Activated CD4-positive, alpha-beta memory T cell treated with anti-CD3 and anti-CD28 coated beads, Interleukin-2, amount 10 ng/mL, durations not matched to agents 7 days and 5 days (primary cell): ENCODE data around the gene PTMS. TPM values are rescaled to one million over a fixed set of nuclear protein-coding genes. Genes with fewer than 3 reads are reported as not detected.
A peak's percentile ranks its signal among the peaks of the same experiment; 100 is the strongest.

ENCODE experiments used
- CTCF ChIA-PET: fragments of 350-600 bp; sonication (Branson Sonifier 250); formaldehyde crosslinking; loops from one replicate; lab custom pipeline; 2021; ENCODE audit warnings: antibody characterized with exemption, inconsistent platforms; lab: Charles Lee
- POLR2A ChIA-PET: fragments of 350-600 bp; sonication (Branson Sonifier 250); formaldehyde crosslinking; loops from one replicate; lab custom pipeline; 2021; ENCODE audit warnings: antibody characterized with exemption; lab: Charles Lee
- DNase-seq: peaks from one replicate; pipeline ENCODE4 v3.0.0-alpha.2; 2020
- H3K27ac Mint-ChIP-seq: one replicate; pipeline ENCODE4 v1.8.0; 2021; ENCODE audit warnings: mild to moderate bottlenecking, mixed read lengths
- H3K27me3 Mint-ChIP-seq: one replicate; pipeline ENCODE4 v1.8.0; 2021; ENCODE audit warnings: mixed read lengths
- H3K36me3 Mint-ChIP-seq: one replicate; pipeline ENCODE4 v1.8.0; 2021; ENCODE audit warnings: low read depth, mixed read lengths
- H3K4me1 Mint-ChIP-seq: one replicate; pipeline ENCODE4 v1.8.0; 2021; ENCODE audit warnings: mixed read lengths
- H3K4me3 Mint-ChIP-seq: one replicate; pipeline ENCODE4 v1.8.0; 2021; ENCODE audit warnings: mild to moderate bottlenecking, mixed read lengths
- H3K9me3 Mint-ChIP-seq: one replicate; pipeline ENCODE4 v1.8.0; 2021; ENCODE audit warnings: mixed read lengths
- total RNA-seq, 2 experiments: library from RNA; stranded (reverse); gene quantifications; one replicate each; pipeline ENCODE4 v1.2.3, GENCODE V29; 2021

The PTMS gene
- total RNA-seq, 2 experiments from 2014 or later: 47.0 to 49.6 TPM

DNA sequence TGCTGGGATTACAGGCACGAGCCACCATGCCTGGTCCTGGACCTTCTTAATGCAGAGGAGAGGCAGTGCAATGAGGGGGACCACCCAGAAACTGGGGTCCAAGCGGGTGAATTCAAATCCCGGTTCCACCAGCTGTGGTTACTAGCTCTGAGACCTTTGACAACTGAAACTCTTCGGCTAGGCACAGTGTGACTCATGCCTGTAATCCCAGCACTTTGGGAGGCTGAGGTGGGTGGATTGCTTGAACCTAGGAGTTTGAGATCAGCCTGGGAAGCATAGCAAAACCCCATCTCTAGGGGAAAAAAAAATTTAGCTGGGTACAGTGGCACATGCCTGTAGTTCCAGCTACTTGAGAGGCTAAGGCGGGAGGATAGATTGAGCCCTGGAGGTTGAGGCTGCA lies 18.1 kb downstream of the PTMS start:
- Mint-ChIP-seq H3K27ac (no peak overlapping the region), H3K4me3 (no peak overlapping the region), H3K9me3 (no peaks in the 10 kb centered on the region), H3K36me3 (no peaks in the 10 kb centered on the region), H3K4me1 (peaks cover 65% of the 10 kb centered on the region), H3K27me3 (no peaks in the 10 kb centered on the region)
- ChIA-PET POLR2A (no interaction called here), CTCF (interaction anchor here (1.4 to 8.6 kb wide), 5 partner anchors 8 to 41 kb away, joined by 5 to 64 read pairs (median 8); partner anchors contain the start of genes MLF2 and PTMS)
- DNase-seq: no peak

DNA sequence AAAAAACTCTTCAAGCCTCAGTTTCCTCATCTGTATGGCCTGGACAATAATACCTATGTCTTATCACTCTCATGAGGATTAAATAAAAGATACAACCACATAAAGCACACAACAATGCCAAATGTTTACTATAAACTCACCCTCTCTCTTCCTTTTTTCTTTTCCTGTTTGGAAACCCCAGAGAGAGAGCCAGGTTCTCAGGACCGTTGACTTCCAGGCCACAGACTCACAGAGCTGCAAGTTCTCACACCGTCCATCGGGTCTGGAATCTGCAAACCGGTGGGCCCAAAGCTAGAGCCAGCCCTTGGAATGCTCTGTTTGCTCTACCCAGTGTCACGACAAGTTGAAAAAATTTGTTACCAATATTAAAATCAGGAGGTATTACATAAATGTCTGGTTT lies 18.6 kb downstream of the PTMS start:
- POLR2A ChIA-PET: interaction anchor here (0.5 kb wide), 1 partner anchor 68 kb away, joined by 3 read pairs; no protein-coding TSS in a partner anchor

DNA sequence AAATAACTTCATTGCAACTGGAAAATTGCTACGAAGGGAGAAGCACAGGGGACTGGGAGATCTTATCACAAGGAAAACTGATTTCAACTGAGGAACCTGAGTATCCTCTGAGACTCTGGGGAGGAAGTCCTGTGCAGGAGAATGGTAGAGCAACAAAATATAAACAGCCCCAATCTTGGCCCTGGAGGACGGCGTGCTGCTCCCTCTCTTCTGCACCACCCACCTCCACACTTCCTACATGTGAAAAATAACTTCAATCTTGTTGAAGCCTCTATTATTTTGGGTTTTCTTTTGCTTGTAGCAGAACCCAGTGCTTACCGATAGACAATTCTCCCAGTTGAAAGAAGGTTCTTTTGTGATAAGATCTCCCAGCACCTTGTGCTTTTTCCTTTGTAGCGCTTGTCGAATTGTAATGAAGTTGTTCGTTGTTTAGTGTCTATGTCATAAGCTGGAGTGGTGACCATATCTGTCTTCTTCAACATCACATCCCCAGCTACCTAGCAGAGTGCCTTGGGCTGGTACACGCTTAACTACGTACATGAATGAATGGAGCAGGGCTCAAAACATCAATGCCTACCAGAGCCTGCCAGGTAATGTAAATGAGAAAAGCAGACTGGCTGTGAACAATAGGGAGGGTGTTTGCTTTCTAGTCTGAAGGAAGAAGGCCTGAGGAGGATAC lies 20.4 kb downstream of the PTMS start:
- ChIA-PET CTCF (interaction anchor here (0.7 to 3.0 kb wide), 7 partner anchors 8 to 249 kb away, joined by 3 to 18 read pairs (median 6); partner anchors contain the start of genes COPS7A, LAG3 and MLF2), POLR2A (interaction anchor here (0.7 to 7.9 kb wide), 9 partner anchors 9 to 177 kb away, joined by 3 to 153 read pairs (median 5); partner anchors contain the start of genes C12orf57, COPS7A, LAG3 and MLF2)
- Mint-ChIP-seq H3K9me3 (no peaks in the 10 kb centered on the region), H3K36me3 (peaks cover 16% of the 10 kb centered on the region), H3K4me3 (peak overlapping the region; percentile 33), H3K4me1 (peaks cover 50% of the 10 kb centered on the region), H3K27me3 (no peaks in the 10 kb centered on the region), H3K27ac (peak overlapping the region; percentile 74)
- no peak for DNase-seq

More for the DNA sequence above, 18.6 kb downstream of the PTMS start:
- no peak overlapping the region for H3K27ac Mint-ChIP-seq
- H3K9me3 Mint-ChIP-seq: no peaks in the 10 kb centered on the region
- peaks cover 60% of the 10 kb centered on the region for H3K4me1 Mint-ChIP-seq
- CTCF ChIA-PET: interaction anchor here (1.6 to 8.6 kb wide), 4 partner anchors 10 to 40 kb away, joined by 5 to 64 read pairs (median 26); partner anchors contain the start of genes MLF2 and PTMS
- H3K27me3 Mint-ChIP-seq: no peaks in the 10 kb centered on the region
- no peak for DNase-seq
- H3K4me3 Mint-ChIP-seq: no peak overlapping the region
- H3K36me3 Mint-ChIP-seq: peaks cover 4% of the 10 kb centered on the region

DNA sequence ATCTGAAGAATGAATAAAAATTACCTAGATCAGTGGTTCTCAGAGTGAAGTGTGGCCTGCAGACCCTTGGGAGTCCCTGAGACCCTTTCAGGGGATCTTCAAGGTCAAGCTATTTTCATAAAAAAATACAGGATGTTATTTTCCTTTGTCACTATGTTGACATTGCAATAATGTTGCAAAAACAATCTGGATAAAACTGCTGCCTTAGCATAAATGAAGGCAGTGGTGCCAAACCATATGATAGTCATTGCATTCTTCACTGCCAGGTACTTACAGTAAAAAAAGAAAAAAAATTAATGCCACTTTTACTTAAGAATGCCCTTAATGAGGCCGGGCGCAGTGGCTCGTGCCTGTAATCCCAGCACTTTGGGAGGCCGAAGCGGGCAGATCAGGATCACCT lies 21.1 kb downstream of the PTMS start:
- ChIA-PET POLR2A (interaction anchor here (0.7 to 7.9 kb wide), 8 partner anchors 8 to 178 kb away, joined by 3 to 153 read pairs (median 6); partner anchors contain the start of genes C12orf57, COPS7A, LAG3 and MLF2), CTCF (interaction anchor here (0.7 to 3.0 kb wide), 7 partner anchors 9 to 250 kb away, joined by 3 to 18 read pairs (median 6); partner anchors contain the start of genes COPS7A, LAG3 and MLF2)
- peaks cover 54% of the 10 kb centered on the region for H3K4me1 Mint-ChIP-seq
- peak overlapping the region; percentile 33 for H3K4me3 Mint-ChIP-seq
- no peaks in the 10 kb centered on the region for H3K27me3 Mint-ChIP-seq
- DNase-seq: no peak
- peaks cover 23% of the 10 kb centered on the region for H3K36me3 Mint-ChIP-seq
- H3K27ac Mint-ChIP-seq: peak overlapping the region; percentile 74
- no peaks in the 10 kb centered on the region for H3K9me3 Mint-ChIP-seq

DNA sequence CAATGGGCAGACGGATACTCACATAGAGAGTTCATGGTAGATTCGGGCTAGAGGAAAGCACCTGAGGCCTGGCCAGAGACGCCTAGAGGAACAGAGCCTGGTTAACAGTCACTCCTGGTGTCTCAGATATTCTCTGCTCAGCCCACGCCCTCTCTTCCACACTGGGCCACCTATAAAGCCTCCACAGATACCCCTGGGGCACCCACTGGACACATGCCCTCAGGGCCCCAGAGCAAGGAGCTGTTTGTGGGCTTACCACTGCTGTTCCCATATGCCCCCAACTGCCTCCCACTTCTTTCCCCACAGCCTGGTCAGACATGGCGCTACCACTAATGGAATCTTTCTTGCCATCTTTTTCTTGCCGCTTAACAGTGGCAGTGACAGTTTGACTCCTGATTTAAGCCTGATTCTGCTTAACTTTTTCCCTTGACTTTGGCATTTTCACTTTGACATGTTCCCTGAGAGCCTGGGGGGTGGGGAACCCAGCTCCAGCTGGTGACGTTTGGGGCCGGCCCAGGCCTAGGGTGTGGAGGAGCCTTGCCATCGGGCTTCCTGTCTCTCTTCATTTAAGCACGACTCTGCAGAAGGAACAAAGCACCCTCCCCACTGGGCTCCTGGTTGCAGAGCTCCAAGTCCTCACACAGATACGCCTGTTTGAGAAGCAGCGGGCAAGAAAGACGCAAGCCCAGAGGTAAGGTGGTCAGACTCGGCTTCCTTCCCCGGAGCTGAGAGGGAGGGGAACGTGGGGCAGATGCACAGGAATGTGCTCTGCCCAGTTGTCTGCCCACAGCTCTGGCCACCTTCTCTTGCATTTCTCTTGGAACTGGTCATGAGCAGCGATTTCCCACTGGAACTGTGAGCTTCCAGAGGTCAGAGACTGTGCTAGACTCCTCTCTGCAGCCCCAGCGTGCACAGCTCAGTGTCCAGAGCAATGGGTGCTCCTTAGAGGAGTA lies 23.1 kb downstream of the PTMS start, which contains the start of gene CD4:
Gene CD4, plus strand, starts transcription at position 557 of the 953 bp plus-strand sequence. CDS start 10,611 bp downstream, outside the sequence.
- Mint-ChIP-seq H3K27ac (peak within 1 kb of the TSS; percentile 90), H3K4me1 (peaks cover 56% of the 10 kb centered on the region), H3K36me3 (peaks cover 34% of the 10 kb centered on the region), H3K27me3 (no peaks in the 10 kb centered on the region), H3K9me3 (no peaks in the 10 kb centered on the region), H3K4me3 (peak within 1 kb of the TSS; percentile 93)
- POLR2A ChIA-PET: interaction anchor here (0.6 to 7.9 kb wide), 17 partner anchors 10 to 254 kb away, joined by 3 to 153 read pairs (median 9); partner anchors contain the start of genes C12orf57, CDCA3, COPS7A and GAPDH
- CTCF ChIA-PET: interaction anchor here (0.7 to 5.9 kb wide), 16 partner anchors 9 to 175 kb away, joined by 3 to 53 read pairs (median 5); partner anchors contain the start of genes COPS7A, LAG3, MLF2 and PTMS
- peak; percentile 89 for DNase-seq

DNA sequence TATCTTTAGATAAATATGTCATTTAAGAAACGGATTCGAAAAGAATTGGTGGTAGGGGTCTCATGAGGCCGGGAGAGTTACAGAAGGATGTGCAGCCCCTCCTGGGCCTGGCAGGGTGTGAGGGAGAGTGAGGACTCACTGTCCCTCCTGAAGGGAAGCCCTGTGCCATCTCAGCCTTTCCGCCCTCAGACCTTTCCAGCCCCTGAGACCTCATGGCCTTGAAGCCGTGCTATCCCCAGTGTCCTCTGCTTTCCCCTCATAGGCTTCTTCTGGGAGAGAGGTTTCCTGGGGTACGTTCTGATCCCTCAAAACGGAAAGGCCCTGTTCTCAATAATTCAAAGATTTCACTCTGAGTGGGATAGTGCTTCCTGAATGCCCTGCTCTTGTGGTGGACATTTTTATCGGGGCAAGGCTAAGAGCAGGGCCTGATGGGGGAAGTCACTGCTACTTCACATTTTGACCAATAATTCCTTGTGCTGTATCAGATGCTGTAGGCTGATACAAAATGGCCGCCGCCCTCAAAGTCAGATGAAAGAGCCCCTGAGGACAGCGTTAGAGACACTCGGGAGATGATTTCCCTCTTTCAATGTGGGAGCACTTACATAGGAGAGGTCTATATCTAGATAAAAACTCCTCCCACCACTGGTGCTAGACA lies 24.5 kb downstream of the PTMS start:
- POLR2A ChIA-PET: interaction anchor here (1.2 to 7.9 kb wide), 16 partner anchors 10 to 319 kb away, joined by 3 to 153 read pairs (median 9); partner anchors contain the start of genes C12orf57, C1RL, CDCA3 and COPS7A

DNA sequence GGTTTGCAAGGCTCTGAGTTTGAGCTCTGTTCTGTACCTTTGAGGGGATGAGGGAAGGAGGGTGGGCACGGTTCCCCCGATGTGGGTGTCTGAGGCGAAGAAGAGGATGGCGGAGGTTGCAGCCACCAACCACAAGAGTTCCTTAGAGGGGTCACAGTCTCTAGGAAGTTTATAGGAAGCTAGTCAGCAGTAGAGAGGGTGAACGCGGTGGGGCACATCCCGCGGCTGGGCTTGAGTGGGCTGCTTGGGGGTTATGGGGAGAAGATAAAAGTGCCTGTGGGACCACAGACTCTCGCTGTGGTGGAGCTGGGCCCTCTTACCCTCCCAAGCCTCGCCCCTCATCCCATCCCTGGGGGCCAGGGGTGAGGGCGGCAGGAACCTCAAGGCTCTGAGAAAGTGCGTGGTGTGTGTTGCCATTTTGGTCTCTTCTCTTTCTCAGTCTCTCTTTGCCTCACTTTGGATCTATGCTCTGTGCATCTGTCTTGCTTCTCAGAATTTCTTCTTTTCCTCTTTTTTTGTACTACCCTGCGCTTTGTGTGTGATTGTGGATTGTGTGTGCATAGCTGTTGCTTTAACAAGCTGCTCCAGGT lies 25.9 kb downstream of the PTMS start:
- no peak for DNase-seq
- H3K36me3 Mint-ChIP-seq: peaks cover 58% of the 10 kb centered on the region
- POLR2A ChIA-PET: interaction anchor here (0.8 to 7.9 kb wide), 21 partner anchors 9 to 317 kb away, joined by 3 to 153 read pairs (median 5); partner anchors contain the start of genes C12orf57, C1RL, CDCA3 and COPS7A
- H3K27ac Mint-ChIP-seq: peak overlapping the region; percentile 90
- no peaks in the 10 kb centered on the region for H3K27me3 Mint-ChIP-seq
- H3K4me3 Mint-ChIP-seq: peak overlapping the region; percentile 93
- CTCF ChIA-PET: interaction anchor here (1.0 to 5.9 kb wide), 17 partner anchors 8 to 254 kb away, joined by 3 to 53 read pairs (median 5); partner anchors contain the start of genes COPS7A, MLF2, NOP2 and PTMS
- H3K9me3 Mint-ChIP-seq: no peaks in the 10 kb centered on the region
- peaks cover 52% of the 10 kb centered on the region for H3K4me1 Mint-ChIP-seq

More for the DNA sequence above, 24.5 kb downstream of the PTMS start:
- Mint-ChIP-seq H3K9me3 (no peaks in the 10 kb centered on the region), H3K4me3 (peak overlapping the region; percentile 93), H3K4me1 (peaks cover 53% of the 10 kb centered on the region), H3K36me3 (peaks cover 47% of the 10 kb centered on the region), H3K27ac (peak overlapping the region; percentile 90), H3K27me3 (no peaks in the 10 kb centered on the region)
- DNase-seq: peak; percentile 68
- CTCF ChIA-PET: interaction anchor here (0.6 to 5.9 kb wide), 6 partner anchors 13 to 44 kb away, joined by 3 to 53 read pairs (median 14); partner anchors contain the start of genes MLF2 and PTMS

DNA sequence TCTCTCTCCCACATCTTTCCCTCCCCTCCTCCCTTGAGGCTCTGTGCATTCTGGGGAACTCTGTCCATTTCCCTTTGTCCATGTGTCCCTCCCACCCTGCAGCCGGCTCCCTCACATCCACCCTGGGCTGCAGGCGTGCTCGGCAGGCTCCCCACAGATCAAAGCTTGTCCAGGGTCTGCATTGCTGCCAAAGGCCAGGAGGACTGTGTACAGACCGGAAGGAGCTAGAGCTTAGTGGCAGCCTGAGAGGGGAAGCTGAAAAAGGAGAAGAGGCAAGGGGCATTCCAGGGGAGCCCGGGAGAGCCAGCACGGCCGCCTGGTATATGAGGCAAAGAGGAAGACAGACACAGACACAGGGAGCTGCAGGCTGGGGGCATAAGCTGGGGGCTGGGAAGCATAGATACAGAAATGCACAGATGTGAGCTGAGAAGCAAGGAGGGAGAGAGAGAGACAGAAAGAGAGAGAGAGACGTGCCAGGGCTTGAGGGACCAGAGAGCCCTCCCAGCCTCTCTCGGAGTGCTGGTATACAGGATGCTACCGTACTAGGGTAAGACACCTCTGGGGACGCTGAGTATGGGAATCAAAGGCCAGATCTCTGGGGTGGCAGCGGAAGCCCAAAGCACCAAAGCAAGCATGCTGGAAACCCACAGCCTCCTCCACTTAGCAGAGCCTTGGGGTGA lies 26.5 kb downstream of the PTMS start:
- ChIA-PET POLR2A (interaction anchor here (0.6 to 7.9 kb wide), 23 partner anchors 8 to 317 kb away, joined by 3 to 153 read pairs (median 5); partner anchors contain the start of genes C12orf57, C1RL, CDCA3 and COPS7A), CTCF (interaction anchor here (1.0 to 5.9 kb wide), 17 partner anchors 9 to 225 kb away, joined by 3 to 53 read pairs (median 5); partner anchors contain the start of genes COPS7A, MLF2, NOP2 and PTMS)
- peak; percentile 70 for DNase-seq
- no peaks in the 10 kb centered on the region for H3K27me3 Mint-ChIP-seq
- peak overlapping the region; percentile 93 for H3K4me3 Mint-ChIP-seq
- H3K4me1 Mint-ChIP-seq: peaks cover 51% of the 10 kb centered on the region
- H3K36me3 Mint-ChIP-seq: peaks cover 64% of the 10 kb centered on the region
- H3K9me3 Mint-ChIP-seq: no peaks in the 10 kb centered on the region
- H3K27ac Mint-ChIP-seq: peak overlapping the region; percentile 90

DNA sequence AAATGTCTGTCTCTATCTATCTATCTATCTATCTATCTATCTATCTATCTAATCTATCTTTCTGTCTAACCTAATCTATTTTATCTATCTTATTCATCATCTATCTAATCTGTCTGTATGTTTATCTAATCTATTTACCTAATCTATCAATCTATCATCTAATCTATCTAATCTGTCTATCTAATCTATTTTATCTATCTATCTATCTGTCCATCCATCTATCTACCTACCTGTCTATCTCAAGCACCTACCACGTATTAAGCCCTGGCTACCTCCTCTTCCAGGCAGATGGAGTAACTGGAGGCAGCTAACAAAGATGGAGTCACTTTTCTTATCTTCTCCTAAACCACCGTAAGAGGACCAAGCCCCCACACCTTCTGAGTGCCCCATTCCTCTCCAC lies 28.9 kb downstream of the PTMS start:
- Mint-ChIP-seq H3K4me1 (peaks cover 53% of the 10 kb centered on the region), H3K9me3 (no peaks in the 10 kb centered on the region), H3K36me3 (peaks cover 79% of the 10 kb centered on the region), H3K4me3 (no peak overlapping the region), H3K27ac (no peak overlapping the region), H3K27me3 (no peaks in the 10 kb centered on the region)
- DNase-seq: no peak
- ChIA-PET POLR2A (interaction anchor here (1.3 to 1.5 kb wide), 2 partner anchors 8 to 42 kb away, joined by 4 to 5 read pairs; partner anchors contain the start of gene MLF2), CTCF (interaction anchor here (0.8 to 1.9 kb wide), 2 partner anchors 17 to 29 kb away, joined by 3 to 7 read pairs; partner anchors contain the start of gene PTMS)

DNA sequence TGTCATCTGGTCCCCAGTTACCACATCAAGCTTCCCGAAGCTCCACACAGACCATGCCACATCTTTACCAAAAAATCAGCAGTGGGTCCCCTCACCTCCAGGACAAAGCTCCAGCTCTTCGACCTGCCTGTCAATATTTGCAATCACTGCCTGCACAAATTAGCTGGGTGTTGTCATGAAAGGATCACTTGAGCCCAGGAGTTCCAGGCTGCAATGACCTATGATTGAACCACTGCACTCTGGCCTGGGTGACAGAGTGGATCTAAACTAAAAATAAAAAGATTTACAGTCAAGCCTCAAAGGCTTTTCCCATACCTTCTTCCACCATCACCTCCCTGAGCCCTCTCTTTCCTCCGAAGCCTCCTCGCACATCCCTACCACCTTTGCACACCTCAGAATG lies 30.4 kb downstream of the PTMS start:
- CTCF ChIA-PET: interaction anchor here (0.6 to 1.9 kb wide), 3 partner anchors 8 to 30 kb away, joined by 3 to 7 read pairs (median 3); partner anchors contain the start of gene PTMS
- Mint-ChIP-seq H3K4me1 (peaks cover 53% of the 10 kb centered on the region), H3K4me3 (no peak overlapping the region), H3K36me3 (peaks cover 72% of the 10 kb centered on the region), H3K9me3 (no peaks in the 10 kb centered on the region), H3K27ac (no peak overlapping the region), H3K27me3 (no peaks in the 10 kb centered on the region)
- POLR2A ChIA-PET: interaction anchor here (0.9 to 1.8 kb wide), 3 partner anchors 44 to 108 kb away, joined by 3 to 4 read pairs (median 4); partner anchors contain the start of genes COPS7A, MLF2 and ZNF384
- no peak for DNase-seq
